ENCODE data around the gene APOA4.

DNA sequence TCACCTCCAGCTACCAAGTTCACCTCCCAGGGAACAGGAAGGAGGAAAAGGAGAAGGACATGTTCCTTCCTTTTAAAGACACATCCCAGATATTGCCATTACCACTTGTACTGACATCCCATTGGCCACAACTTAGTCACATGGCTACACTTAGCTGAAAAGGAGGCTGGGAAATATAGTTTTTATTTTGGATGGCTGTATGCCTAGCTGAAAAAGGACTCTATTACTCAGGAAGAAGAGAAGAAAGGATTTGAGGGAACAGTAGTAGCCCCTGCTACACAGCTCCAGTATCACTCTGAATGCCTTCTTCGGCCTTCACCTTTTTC lies 29.4 kb downstream of the APOA4 start:
- TF ChIP-seq, protein P1, sequence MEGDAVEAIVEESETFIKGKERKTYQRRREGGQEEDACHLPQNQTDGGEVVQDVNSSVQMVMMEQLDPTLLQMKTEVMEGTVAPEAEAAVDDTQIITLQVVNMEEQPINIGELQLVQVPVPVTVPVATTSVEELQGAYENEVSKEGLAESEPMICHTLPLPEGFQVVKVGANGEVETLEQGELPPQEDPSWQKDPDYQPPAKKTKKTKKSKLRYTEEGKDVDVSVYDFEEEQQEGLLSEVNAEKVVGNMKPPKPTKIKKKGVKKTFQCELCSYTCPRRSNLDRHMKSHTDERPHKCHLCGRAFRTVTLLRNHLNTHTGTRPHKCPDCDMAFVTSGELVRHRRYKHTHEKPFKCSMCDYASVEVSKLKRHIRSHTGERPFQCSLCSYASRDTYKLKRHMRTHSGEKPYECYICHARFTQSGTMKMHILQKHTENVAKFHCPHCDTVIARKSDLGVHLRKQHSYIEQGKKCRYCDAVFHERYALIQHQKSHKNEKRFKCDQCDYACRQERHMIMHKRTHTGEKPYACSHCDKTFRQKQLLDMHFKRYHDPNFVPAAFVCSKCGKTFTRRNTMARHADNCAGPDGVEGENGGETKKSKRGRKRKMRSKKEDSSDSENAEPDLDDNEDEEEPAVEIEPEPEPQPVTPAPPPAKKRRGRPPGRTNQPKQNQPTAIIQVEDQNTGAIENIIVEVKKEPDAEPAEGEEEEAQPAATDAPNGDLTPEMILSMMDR (IDR thresholded peaks at IDR 0.05): no peak
- TF ChIP-seq POLR2A (IDR thresholded peaks at IDR 0.05; ENCODE audit: low read depth): no peak
